NCI-H774 (cell line): ENCODE results near the gene ERMN.
"Not testable (repeated sequence)": the region's sequence is repeated elsewhere in the genome, so short reads cannot be mapped to it uniquely, and the experiment has no call there.

Experiments used
- DNase-seq: peaks from one replicate; lab custom pipeline; 2025; lab: John Stamatoyannopoulos, UW

Gene ERMN

DNA sequence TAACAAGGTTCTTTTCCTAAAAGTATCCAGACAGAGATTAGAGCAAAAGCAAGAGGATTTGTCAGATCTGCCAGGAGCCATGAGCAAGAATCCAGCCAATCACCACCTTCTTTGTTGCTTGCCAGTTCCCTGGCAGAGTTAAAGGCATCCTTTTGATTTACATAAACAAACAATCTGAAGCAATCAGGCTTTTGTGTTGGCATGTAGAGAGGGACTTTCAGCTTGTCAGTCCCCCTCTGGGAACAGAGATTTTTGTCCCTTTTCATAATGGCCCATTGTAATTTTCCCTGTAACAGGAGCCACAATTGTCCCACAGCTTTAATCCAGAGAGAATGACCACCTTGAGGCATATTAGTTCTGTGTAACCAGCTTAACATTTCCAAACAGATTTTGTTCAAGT lies at the start of gene ERMN:
TSS of gene ERMN (minus strand) at position 39 of the 400 bp plus-strand sequence. CDS start 182 bp downstream, outside the sequence.
- DNase-seq, result peak; percentile 2

DNA sequence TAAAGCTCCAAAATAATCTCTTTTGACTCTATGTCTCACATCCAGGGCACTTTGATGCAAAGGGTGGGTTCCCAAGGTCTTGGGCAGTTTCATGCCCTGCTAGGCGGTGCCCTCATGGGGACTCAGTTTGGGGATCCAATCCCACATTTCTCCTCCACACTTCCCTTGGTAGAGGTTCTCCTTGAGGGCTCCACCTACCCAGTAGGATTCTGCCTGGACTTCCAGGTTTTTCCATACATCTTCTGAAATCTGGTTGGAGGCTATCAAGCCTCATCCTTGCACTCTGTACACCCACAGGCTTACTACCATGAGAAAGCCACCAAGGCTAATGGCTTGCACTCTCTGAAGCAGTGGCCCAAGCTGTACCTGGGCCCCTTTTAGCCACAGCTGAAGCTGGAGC lies 49.8 kb upstream of the ERMN start:
- DNase-seq, result no peak

DNA sequence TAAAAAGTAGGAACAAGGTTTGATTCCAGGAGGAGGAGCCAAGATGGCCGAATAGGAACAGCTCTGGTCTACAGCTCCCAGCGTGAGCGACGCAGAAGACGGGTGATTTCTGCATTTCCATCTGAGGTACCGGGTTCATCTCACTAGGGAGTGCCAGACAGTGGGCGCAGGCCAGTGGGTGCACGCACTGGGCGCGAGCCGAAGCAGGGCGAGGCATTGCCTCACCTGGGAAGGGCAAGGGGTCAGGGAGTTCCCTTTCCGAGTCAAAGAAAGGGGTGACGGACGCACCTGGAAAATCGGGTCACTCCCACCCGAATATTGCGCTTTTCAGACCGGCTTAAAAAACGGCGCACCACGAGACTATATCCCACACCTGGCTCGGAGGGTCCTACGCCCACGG lies 42.9 kb upstream of the ERMN start:
- not testable (repeated sequence) for DNase-seq

DNA sequence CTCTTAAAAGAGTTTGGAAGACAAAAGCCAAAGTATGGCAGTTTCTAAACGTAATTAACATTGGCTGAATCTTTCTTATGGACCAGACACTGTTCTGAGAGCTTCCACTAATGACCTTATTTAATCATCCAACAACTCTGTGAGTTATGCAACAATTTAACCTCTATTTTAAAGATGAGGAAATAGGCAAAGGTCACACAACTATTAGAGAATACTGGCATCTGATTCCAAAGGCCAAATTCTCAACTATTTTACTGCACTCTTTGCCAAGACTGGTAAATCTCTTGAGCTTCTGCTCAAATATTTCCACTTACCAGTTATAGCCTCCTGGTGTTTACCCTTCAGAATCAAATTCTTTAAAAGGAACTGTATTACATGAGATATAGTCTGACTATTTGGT lies 42.1 kb upstream of the ERMN start:
- DNase-seq, result no peak

DNA sequence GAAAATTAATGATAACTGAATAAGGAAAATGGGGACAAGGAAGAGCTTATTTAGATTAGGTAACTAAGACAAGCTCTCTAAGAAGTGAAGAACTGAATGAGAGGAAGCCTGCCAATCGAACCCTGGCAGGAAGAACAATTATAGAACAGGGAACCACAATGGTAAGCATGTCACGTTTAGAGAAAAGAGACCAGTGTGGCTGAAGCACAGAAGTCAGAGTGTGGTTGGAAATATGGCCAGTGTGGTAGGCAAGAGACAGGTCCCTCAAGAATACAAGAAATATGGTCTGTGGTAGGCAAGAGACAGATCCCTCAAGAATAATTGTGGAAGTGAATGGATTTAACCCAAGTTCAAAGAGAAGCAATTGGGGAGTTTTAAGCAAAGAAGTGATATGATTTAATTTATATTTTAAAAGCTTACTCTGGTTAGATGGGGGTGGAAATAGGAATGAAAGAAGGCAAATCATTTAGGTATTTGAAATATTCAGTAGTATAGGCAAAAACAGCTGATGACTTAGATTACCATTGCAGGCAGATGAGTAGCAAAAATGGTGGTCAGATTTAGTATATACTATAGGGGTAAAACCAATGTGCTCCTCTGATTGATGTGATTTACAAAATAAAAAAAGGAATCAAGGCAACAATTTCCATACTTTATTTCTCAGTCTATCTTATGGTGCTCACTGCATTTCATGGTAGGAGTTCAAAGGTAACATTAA lies 38.8 kb upstream of the ERMN start:
- DNase-seq, result no peak

DNA sequence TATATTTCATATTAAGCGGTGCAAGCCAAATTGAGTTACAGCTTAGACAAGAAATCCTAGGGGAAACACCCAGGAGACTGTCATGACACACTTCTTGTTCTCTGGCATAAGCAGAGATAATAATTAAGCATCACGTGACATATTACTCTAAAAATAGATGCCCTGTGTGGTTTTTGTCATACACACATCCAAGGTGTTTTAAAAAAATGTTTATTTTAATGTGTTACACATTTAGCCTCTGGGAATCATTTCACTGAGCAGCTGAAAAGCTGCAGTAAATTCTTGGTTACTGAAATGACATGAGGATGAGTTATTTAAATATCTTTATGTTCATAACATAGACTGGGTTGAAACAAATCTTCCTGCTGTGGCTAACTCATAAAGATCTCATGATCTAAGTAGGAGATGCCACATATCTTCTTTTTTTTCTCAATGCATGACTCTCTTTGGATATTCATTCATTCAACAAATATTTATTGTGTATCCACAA lies 38.0 kb upstream of the ERMN start:
- DNase-seq, result no peak

- no peak for DNase-seq
These were observed 37.0 kb upstream of the ERMN start for GRCh38 chr2:157362627-157363026.

DNA sequence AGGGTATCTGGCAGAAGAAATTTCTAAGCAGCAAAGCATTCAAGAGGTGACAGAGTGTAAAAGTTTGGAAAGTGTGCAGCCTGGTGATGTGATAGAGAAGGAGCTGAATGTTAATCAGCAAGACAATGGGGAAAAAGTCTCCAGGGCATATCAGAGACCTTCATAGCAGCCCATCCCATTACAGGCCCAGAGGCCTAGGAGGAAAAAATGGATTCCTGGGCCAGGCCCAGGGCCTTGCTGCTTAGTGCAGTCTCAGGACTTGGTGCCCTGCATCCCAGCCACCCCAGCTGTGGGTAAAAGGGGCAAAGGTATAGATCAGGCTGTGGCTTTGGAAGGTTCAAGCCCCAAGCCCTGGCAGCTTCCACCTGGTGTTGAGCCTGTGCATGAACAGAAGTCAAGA lies 35.9 kb upstream of the ERMN start:
- DNase-seq, result no peak

- no peak for DNase-seq
These were observed 34.0 kb upstream of the ERMN start for GRCh38 chr2:157359628-157360027.

DNA sequence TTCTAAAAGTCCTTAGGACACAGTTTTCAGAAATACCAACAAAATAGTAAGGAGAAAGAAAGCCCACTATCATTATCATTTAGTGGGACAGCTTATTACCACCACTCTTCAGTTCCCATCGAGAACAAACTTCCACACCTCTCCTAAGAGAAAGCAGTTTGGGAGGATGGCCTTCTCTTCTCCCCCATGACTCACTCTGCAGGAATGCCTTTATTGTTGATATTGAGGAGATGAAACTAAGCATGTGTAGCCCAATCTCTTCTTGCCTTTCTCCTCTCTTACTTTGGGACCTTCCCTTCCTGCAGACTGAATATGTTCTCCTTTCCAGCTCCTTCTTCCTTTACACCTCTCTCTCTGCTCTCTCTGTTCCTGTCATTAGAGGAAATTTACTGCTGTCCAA lies 30.0 kb upstream of the ERMN start:
- DNase-seq, result no peak

GRCh38 chr2:157349949-157350515 lies 24.4 kb upstream of the ERMN start:
- DNase-seq, result no peak

DNA sequence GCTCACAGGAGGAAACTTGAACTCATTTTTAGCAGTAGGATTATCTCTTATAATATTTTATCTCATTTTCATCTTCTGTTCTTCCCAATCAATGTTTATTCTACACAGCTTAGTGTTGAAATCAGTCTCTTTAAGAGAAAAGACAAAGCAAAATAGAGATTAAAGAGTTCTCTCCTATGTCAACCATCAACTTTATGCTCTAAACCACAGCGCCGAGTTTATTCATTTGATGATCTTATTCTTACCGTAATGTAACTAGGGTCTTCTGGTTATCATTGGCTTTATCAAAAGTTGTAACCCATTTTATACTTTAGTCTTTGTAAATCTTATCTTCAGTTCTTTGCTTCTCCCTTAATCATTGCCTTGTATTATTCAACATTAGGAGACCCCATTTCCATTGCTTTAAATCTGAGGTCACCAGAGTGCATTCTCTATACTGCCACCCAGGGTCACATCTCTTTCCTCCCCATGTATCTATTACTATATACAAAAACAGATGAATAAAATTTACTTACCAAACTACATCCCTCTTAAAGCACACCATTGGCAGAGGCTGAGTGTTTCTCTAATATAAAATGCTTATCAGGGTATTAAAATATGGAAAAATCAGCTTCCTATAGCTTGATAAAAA lies 22.8 kb upstream of the ERMN start:
- DNase-seq, result no peak

DNA sequence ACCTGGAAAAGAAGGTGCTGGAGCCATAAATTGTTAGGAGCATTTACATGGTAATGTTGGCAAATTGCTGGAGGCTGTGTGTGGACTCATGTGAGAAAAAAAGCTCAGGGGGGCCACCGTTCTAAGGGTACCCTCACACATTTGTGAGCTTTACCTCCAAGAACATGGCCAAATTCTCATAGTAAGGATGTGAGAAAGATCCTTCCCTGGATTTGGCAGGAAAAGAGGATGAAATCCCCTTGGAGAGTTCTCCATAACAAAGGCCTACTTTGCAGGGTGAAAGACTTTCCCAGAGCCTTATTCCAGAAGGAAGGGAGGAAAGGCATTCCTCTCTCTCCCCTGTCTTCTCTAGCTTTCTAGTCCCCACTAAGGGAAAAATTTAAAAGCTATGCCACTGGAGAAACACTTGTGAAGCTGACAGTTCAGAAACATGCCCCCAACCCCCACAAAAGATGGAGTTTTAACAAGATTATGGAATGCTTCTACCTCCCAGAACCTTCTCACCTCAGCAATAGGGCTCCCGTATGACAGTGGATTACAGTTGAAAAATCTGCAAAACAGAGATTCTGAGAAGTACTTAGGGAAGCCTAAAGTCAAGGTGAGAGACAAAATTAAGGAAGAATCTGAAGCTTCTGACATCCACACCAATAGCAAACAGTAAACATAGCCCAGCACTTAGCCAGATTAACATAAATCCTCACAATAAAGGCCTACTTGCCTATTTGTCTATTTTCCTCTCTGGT lies 20.2 kb upstream of the ERMN start:
- DNase-seq, result no peak

- not testable (repeated sequence) for DNase-seq
These were observed 15.8 kb upstream of the ERMN start for GRCh38 chr2:157341381-157341780.

GRCh38 chr2:157339965-157340655 lies 14.5 kb upstream of the ERMN start:
- no peak for DNase-seq

GRCh38 chr2:157337978-157338377 lies 12.4 kb upstream of the ERMN start:
- DNase-seq, result no peak

DNA sequence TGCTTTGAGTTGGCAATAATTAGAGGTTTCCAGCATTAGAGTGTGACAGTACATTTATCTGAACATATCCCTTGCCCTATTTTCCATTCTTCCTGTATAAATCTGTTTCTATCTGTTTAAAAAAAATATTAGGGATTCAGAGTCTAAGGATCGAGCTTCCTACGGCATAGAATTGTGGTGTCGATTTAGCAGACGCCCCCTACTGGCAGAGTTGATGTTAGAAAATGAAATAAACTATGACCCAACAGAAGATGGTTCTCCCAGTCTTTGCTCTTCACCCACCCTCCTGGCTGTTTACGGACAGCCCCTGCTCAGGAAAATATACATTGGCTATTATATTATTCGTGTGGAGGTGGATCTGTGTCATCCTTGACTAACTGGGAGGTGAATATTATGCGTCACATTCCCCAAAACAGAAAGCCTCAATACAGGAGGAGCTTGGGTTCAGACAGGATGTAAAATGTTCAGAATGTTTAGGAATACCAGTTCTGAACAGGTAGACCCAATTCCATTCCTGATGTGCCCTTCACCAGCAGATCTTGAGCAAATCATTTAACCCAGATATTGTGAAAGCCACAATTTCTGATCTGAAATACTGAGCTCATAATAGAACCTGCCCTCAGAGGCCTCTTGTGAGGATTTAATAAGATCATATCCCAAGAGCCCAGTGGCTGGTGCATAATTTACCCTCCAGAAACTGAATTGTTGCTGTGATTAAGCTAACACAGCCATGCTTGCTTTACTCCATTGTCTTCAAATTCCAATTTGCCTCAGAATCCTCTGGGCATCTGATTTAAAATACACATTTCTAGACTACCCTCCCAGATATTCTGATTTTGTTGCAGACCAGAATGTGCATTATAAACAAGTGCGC lies 10.8 kb upstream of the ERMN start:
- DNase-seq, result peak; percentile 10

GRCh38 chr2:157334797-157335196 lies 9.2 kb upstream of the ERMN start:
- no peak for DNase-seq

DNA sequence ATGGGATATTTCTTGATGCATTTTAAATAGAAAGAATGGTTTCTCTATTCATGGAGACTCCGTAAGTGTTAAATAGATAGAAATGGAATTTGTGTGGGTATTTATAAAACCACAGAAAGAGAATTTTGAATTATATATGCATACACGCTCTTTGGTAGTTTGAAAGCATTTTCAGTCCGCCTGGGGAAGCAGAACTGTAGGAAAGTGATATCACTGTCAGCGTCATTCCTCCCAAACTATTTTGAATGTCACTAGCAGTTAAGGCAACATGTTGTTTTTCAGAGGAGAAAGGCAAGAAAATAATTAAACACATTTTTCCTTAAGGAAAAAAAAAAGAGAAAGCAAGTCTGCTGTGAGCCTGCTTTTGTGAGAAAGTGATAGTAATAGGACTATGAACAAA lies 8.7 kb upstream of the ERMN start:
- DNase-seq, result no peak

DNA sequence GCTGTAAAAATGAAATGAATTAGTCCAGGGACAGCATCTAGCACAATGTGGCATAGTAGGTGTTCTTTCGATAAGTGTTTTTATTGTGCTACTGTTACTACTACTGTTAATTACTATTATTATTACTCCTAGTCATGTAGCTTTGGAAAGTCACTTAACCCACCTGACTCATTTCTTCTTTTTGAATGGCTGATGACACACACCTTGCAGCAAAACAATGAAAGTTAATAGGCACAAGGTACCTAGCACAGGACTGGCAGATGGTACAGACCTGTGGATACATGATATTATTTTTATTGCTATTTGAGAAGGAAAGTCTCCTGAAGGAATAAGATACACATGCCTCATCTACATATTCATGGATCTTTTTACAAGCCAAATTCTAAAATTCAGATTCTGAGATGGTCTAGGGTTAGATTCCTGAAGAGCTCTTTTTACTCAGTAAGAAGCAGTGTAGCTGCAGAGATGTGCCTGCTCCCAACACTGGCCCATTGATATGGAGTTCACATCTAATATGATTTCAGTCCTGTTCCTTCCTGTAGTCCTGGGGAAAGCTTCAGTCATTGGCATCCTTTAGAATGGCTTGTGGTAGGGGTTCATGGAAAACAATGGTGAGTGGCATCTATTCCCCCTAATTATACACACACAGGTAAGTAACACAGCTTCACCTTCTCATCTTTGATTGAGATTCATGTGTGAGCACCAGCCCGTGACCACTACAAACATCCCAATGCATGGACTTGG lies 7.9 kb upstream of the ERMN start:
- no peak for DNase-seq
